Aorta (tissue), 4 donors: Measurements from ENCODE around the gene FARP1. TPM values are rescaled to one million over a fixed set of nuclear protein-coding genes. Genes with fewer than 3 reads are reported as not detected.

Experiments
- microRNA-seq, 2 donors: library from miRNA; unstranded; fragments of <30 nt; microRNA quantifications; one replicate each; pipeline ENCODE4 v1.2.0, GENCODE V29; 2020
- polyA plus RNA-seq, 2 donors: library from polyadenylated mRNA; stranded (reverse); fragments of 200-250 nt; gene quantifications; one replicate each; pipeline ENCODE4 v1.2.3, GENCODE V29; 2013
- total RNA-seq, 2 donors: library from RNA; stranded (reverse); fragmentation: NEBNext Ultra II Directional; extraction: Animal tissue kit (Norgen Biotek cat#: 25700); gene quantifications; one replicate each; pipeline ENCODE4 v1.2.1, GENCODE V29; 2021
- donor health status: healthy with polysubstance abuse.
- donor health status: Bipolar disorder and iron deficiency.
- donor health status: DM: no; HTN: no; CAD: no.
- donor health status: DM: yes; HTN: yes; CAD: no.

FARP1 gene
- total and polyA plus RNA-seq, 4 donors, result 3.3 to 41.7 (median 23.7) TPM

Small RNAs within 50 kb of the gene (microRNA-seq; reads per million reads assigned to microRNA genes)
- 0 reads per million in 2 donors for gene MIR3170

Other genes with a start within 250 kb of the FARP1 start
- 100 to 1,000 TPM in 1 of 2 donors, 10 to 100 TPM in 1; 97.3 to 128 TPM for gene IPO5, start 189.4 kb upstream of the FARP1 start, total RNA-seq
- 10 to 100 TPM; 35.6 to 52.8 TPM for gene IPO5, start 189.4 kb upstream of the FARP1 start, polyA plus RNA-seq
- gene RNF113B, start 34.2 kb downstream of the FARP1 start, total RNA-seq, result not detected
- gene RNF113B, start 34.2 kb downstream of the FARP1 start, polyA plus RNA-seq, result not detected